GM12878 (cell line): ENCODE measurements around the gene RPL31. TPM values are rescaled to one million over a fixed set of nuclear protein-coding genes. Genes with fewer than 3 reads are reported as not detected.

Source experiments
- ATAC-seq: fragments of 200-7000 bp; cut with Tn5 transposase; 3 replicates; pipeline ENCODE4 v1.9.1; 2020; ENCODE audit warnings: mild to moderate bottlenecking, moderate library complexity
- BruUV-seq: library from RNA; stranded (reverse); fragments of 400-500 nt; replicated peaks from 2 replicates; lab custom pipeline; 2021; lab: Mats Ljungman, UMichigan
- CTCF ChIA-PET: fragments of 300-600 bp; sonication (Branson Sonifier 250); formaldehyde crosslinking; extraction: SDS; loops from one replicate; lab custom pipeline; 2021; ENCODE audit warnings: inconsistent platforms; lab: Yijun Ruan, JAX
- POLR2A ChIA-PET: fragments of 350-600 bp; formaldehyde crosslinking; extraction: SDS; loops from one replicate; lab custom pipeline; 2021; ENCODE audit warnings: inconsistent platforms; lab: Charles Lee
- RAD21 ChIA-PET: fragments of 300-600 bp; sonication (Branson Sonifier 250); formaldehyde crosslinking; loops from one replicate; lab custom pipeline; 2023; ENCODE audit warnings: antibody characterized with exemption; ENCODE audit not compliant: unreplicated experiment; lab: Charles Lee
- SMC1A ChIA-PET: fragments of 300-600 bp; sonication (Branson Sonifier 250); formaldehyde crosslinking; loops from one replicate; lab custom pipeline; 2023; ENCODE audit not compliant: unreplicated experiment, uncharacterized antibody; lab: Charles Lee
- DNase-seq: peaks from one replicate; pipeline ENCODE4 v3.0.0-alpha.2; 2011; ENCODE audit warnings: low read depth, low spot score
- FAIRE-seq: peaks from 3 replicates; lab custom pipeline; 2011; peaks lifted over from hg19 to GRCh38; lab: Jason Lieb, UNC
- H2AFZ ChIP-seq: 2 replicates; pipeline ENCODE4 v1.6.0; 2011; ENCODE audit warnings: low read depth, low read length, control low read depth; ENCODE audit not compliant: control insufficient read depth
- H3K27ac ChIP-seq: 2 replicates; pipeline ENCODE4 v1.5.1; 2011; ENCODE audit warnings: control low read depth; ENCODE audit not compliant: control insufficient read depth, insufficient read depth
- H3K27me3 ChIP-seq, 2 experiments: replicated peaks in 1 of 2; 2 replicates each; pipeline versions ENCODE4 v1.6.0 to v1.6.1; 2011; ENCODE audit warnings: low read length in 1 of 2; ENCODE audit not compliant: control insufficient read depth in 2 of 2, insufficient read depth in 2 of 2
- H3K36me3 ChIP-seq, 2 experiments: 2 replicates each; pipeline ENCODE4 v1.5.1; 2011; ENCODE audit warnings: low read length in 1 of 2; ENCODE audit not compliant: control insufficient read depth in 2 of 2, insufficient read depth in 2 of 2
- H3K4me1 ChIP-seq: 2 replicates; pipeline ENCODE4 v1.6.1; 2011; ENCODE audit warnings: mild to moderate bottlenecking, low read length, moderate library complexity, mixed read lengths; ENCODE audit not compliant: control insufficient read depth, insufficient read depth
- H3K4me2 ChIP-seq: 2 replicates; pipeline ENCODE4 v1.6.0; 2011; ENCODE audit warnings: control low read depth; ENCODE audit not compliant: control insufficient read depth, insufficient read depth
- H3K4me3 ChIP-seq: fragments of 200-600 bp; sonication (generic); 2 replicates; pipeline ENCODE4 v1.5.1; 2016
- H3K79me2 ChIP-seq: 2 replicates; pipeline ENCODE4 v1.6.0; 2011; ENCODE audit warnings: low read length; ENCODE audit not compliant: control insufficient read depth, insufficient read depth
- H3K9ac ChIP-seq: 2 replicates; pipeline ENCODE4 v1.8.0; 2011; ENCODE audit warnings: low read length, control low read depth, mixed read lengths; ENCODE audit not compliant: control insufficient read depth, insufficient read depth
- H3K9me3 ChIP-seq: replicated peaks from 3 replicates; pipeline ENCODE4 v1.5.1; 2011; ENCODE audit warnings: mild to moderate bottlenecking, low read length; ENCODE audit not compliant: control insufficient read depth, insufficient read depth
- H4K20me1 ChIP-seq: 2 replicates; pipeline ENCODE4 v1.6.0; 2011; ENCODE audit not compliant: control insufficient read depth, insufficient read depth
- NR2C2 ChIP-seq: IDR thresholded peaks from 2 replicates; pipeline ENCODE4 v1.6.1; 2011; ENCODE audit warnings: borderline replicate concordance, low read depth; ENCODE audit not compliant: control insufficient read depth, insufficient read length
- RB1 ChIP-seq: fragments of 450-650 bp; formaldehyde crosslinking; IDR thresholded peaks from 2 replicates; pipeline ENCODE4 v1.6.1; 2017; ENCODE audit warnings: mild to moderate bottlenecking, borderline replicate concordance
- SREBF1 ChIP-seq: IDR thresholded peaks from 2 replicates; pipeline ENCODE4 v1.6.1; 2012; ENCODE audit warnings: mild to moderate bottlenecking, low read length
- TARDBP ChIP-seq: IDR thresholded peaks from 2 replicates; pipeline ENCODE4 v1.6.1; 2016; ENCODE audit warnings: borderline replicate concordance
- ZBTB40 ChIP-seq: fragments of 450-650 bp; IDR thresholded peaks from 2 replicates; pipeline ENCODE4 v1.6.1; 2016; ENCODE audit warnings: mild to moderate bottlenecking, moderate library complexity, borderline replicate concordance
- ZNF24 ChIP-seq: fragments of 450-650 bp; IDR thresholded peaks from 2 replicates; pipeline ENCODE4 v1.6.1; 2017; ENCODE audit warnings: antibody characterized with exemption, mild to moderate bottlenecking
- WGBS: methylation state at CpG from one replicate; pipeline ENCODE4 v1.1.6; 2016; ENCODE audit warnings: low lambda C conversion rate; ENCODE audit not compliant: insufficient replicate concordance, insufficient coverage; ENCODE audit errors: missing lambda C conversion rate; 5-methylcytosine and 5-hydroxymethylcytosine counted together
- in situ Hi-C: fragments of 300-500 bp; cut with MboI; formaldehyde crosslinking; loops from 9 replicates; pipeline ENCODE4 v1.14.3; 2018; ENCODE audit warnings: mixed read lengths
- intact Hi-C: fragments of 100-400 bp; cut with micrococcal nuclease; formaldehyde crosslinking; loops from one replicate; pipeline ENCODE4 v1.14.2; 2022; ENCODE audit not compliant: unreplicated experiment
- polyA plus RNA-seq, 11 experiments: library from polyadenylated mRNA; depleted of rRNA in 4 of 11; unstranded in 6 of 11; stranded (reverse) in 5 of 11; fragments of >200 nt; fragmentation: Nextera tagmentation in 4 of 11; fragmentation: Illumina TruSeq in 1 of 11; extraction: Ambion mirVana in 4 of 11; extraction: Trizol in 1 of 11; gene quantifications; 1 replicate in 1 of 11; 2 replicates in 10 of 11; pipeline versions ENCODE4 v1.2.1 to v1.2.3, GENCODE V29; 2011 to 2016; ENCODE audit warnings: inconsistent platforms in 2 of 11, missing spikeins in 2 of 11, low read depth in 1 of 11
- total RNA-seq, 4 experiments: library from RNA; depleted of rRNA in 3 of 4; stranded (reverse); fragments of >200 nt in 3 of 4; fragmentation: Illumina TruSeq in 1 of 4; extraction: Trizol in 1 of 4; gene quantifications; 2 replicates each; pipeline versions ENCODE4 v1.2.1 to v1.2.3, GENCODE V29; 2013 to 2021
- TF ChIP-seq, protein P1 (sequence below): IDR thresholded peaks from 2 replicates; pipeline ENCODE4 v1.6.1; 2011; ENCODE audit warnings: low read depth, low read length, improper control_type of control experiment, borderline replicate concordance
- TF ChIP-seq, protein P2 (sequence below): fragments of 450-650 bp; formaldehyde crosslinking; IDR thresholded peaks from 2 replicates; pipeline ENCODE4 v1.5.0; 2022; ENCODE audit warnings: mild to moderate bottlenecking, missing genetic modification characterization
- TF ChIP-seq, protein P3 (sequence below): IDR thresholded peaks from 2 replicates; pipeline ENCODE4 v1.6.1; 2012; ENCODE audit warnings: mild to moderate bottlenecking, low read depth, low read length

The RPL31 gene
- total and polyA plus RNA-seq, 10 of the 15 experiments (the other 5 are each of a cell fraction or from before 2014, with no cell fraction given), result 1,643 to 8,551 (median 2,208) TPM

DNA sequence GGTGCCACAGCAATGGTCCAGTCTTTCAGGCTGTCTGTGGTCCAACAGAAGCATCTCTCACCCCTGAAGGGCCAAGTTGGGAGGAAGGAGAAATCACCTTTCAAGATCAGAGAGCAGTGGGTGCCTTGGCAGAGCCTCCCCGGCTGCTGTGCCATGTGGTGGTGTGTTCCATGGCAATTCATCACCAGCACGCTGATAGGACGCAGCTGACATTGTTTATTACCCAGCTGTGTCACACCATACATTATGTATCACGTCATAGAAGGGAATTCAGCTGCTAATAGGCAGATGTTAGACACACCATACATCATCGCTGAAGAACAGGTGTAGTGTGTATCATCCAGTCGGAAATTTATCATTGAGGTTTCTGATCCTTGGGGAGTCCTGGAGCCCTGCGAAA lies 29.6 kb upstream of the RPL31 start (continued):
- TF ChIP-seq RB1, result no peak
- TF ChIP-seq, protein P1, sequence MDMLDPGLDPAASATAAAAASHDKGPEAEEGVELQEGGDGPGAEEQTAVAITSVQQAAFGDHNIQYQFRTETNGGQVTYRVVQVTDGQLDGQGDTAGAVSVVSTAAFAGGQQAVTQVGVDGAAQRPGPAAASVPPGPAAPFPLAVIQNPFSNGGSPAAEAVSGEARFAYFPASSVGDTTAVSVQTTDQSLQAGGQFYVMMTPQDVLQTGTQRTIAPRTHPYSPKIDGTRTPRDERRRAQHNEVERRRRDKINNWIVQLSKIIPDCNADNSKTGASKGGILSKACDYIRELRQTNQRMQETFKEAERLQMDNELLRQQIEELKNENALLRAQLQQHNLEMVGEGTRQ, result no peak
- TF ChIP-seq TARDBP, result no peak
- no peak for TF ChIP-seq NR2C2
- TF ChIP-seq, protein P2, sequence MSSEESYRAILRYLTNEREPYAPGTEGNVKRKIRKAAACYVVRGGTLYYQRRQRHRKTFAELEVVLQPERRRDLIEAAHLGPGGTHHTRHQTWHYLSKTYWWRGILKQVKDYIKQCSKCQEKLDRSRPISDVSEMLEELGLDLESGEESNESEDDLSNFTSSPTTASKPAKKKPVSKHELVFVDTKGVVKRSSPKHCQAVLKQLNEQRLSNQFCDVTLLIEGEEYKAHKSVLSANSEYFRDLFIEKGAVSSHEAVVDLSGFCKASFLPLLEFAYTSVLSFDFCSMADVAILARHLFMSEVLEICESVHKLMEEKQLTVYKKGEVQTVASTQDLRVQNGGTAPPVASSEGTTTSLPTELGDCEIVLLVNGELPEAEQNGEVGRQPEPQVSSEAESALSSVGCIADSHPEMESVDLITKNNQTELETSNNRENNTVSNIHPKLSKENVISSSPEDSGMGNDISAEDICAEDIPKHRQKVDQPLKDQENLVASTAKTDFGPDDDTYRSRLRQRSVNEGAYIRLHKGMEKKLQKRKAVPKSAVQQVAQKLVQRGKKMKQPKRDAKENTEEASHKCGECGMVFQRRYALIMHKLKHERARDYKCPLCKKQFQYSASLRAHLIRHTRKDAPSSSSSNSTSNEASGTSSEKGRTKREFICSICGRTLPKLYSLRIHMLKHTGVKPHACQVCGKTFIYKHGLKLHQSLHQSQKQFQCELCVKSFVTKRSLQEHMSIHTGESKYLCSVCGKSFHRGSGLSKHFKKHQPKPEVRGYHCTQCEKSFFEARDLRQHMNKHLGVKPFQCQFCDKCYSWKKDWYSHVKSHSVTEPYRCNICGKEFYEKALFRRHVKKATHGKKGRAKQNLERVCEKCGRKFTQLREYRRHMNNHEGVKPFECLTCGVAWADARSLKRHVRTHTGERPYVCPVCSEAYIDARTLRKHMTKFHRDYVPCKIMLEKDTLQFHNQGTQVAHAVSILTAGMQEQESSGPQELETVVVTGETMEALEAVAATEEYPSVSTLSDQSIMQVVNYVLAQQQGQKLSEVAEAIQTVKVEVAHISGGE (CRISPR knock-in tag), result no peak

DNA sequence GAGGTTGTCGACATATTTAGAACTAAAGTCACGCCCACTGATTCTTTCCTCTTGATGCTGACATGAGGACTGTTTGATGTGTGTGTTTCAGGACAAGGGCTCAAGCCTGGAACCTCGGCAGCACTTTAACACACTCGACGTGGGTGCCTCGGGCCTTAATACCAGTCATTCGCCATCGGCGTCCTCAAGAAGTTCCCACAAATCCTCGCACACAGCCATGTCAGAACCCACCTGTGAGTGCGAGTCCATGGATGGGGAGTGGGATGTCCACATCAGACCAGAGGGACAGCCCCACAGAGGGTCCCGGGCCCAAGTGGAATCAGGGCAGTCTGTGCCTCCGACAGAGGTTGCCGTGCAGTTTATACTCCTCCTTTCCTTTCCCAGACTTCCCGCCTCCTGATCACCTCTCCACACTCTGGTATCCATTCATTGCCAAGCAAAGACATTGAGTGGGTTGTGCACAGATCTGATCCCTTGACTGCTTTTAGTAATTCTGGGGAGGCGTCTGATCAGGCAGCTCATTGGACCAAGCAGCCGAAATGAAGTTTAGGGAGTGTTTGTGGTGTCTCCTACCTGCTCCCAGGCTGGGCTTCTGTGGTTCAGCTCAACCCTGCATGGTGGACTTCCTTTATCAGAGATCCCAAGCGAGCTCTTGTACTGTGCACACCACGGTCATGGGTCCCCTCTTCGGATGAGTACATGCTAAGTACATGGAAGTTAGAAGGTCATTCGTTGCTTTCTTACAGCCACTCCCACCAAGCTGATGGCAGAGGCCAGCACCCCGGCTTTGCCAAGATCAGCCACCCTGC lies 27.2 kb upstream of the RPL31 start:
- ATAC-seq (no peak), FAIRE-seq (no peak), DNase-seq (no peak)
- Histone ChIP-seq H3K79me2 (no peaks in the 10 kb centered on the region), H3K27me3 (peaks cover 2 to 3% of the 10 kb centered on the region in 2 experiments; a peak in 3 of 4 replicates), H3K4me1 (peaks cover 14% of the 10 kb centered on the region), H3K9me3 (no peaks in the 10 kb centered on the region), H3K36me3 (no peaks in the 10 kb centered on the region), H3K9ac (no peak overlapping the region), H3K4me3 (no peak overlapping the region), H3K27ac (no peak overlapping the region), H2AFZ (no peak overlapping the region), H4K20me1 (peaks cover 3% of the 10 kb centered on the region; the same call in 1 of the 2 replicates), H3K4me2 (no peak overlapping the region)
- intact Hi-C loops (no loop called here), in situ Hi-C loops (no loop called here)
- WGBS, result 68% methylated on average over 22 of the region's 22 CpGs
- RAD21 ChIA-PET, result no interaction called here
- BruUV-seq, result no TSS peak
- POLR2A ChIA-PET, result no interaction called here
- SMC1A ChIA-PET, result no interaction called here
- CTCF ChIA-PET, result no interaction called here
- TF ChIP-seq ZNF24, result no peak
- no peak for TF ChIP-seq SREBF1
- TF ChIP-seq, protein P3, sequence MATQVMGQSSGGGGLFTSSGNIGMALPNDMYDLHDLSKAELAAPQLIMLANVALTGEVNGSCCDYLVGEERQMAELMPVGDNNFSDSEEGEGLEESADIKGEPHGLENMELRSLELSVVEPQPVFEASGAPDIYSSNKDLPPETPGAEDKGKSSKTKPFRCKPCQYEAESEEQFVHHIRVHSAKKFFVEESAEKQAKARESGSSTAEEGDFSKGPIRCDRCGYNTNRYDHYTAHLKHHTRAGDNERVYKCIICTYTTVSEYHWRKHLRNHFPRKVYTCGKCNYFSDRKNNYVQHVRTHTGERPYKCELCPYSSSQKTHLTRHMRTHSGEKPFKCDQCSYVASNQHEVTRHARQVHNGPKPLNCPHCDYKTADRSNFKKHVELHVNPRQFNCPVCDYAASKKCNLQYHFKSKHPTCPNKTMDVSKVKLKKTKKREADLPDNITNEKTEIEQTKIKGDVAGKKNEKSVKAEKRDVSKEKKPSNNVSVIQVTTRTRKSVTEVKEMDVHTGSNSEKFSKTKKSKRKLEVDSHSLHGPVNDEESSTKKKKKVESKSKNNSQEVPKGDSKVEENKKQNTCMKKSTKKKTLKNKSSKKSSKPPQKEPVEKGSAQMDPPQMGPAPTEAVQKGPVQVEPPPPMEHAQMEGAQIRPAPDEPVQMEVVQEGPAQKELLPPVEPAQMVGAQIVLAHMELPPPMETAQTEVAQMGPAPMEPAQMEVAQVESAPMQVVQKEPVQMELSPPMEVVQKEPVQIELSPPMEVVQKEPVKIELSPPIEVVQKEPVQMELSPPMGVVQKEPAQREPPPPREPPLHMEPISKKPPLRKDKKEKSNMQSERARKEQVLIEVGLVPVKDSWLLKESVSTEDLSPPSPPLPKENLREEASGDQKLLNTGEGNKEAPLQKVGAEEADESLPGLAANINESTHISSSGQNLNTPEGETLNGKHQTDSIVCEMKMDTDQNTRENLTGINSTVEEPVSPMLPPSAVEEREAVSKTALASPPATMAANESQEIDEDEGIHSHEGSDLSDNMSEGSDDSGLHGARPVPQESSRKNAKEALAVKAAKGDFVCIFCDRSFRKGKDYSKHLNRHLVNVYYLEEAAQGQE, result no peak
- TF ChIP-seq ZBTB40, result no peak
